ENCODE measurements around the gene CORO2B.
"Not testable (repeated sequence)": the region's sequence is repeated elsewhere in the genome, so short reads cannot be mapped to it uniquely, and the experiment has no call there.

CORO2B gene

DNA sequence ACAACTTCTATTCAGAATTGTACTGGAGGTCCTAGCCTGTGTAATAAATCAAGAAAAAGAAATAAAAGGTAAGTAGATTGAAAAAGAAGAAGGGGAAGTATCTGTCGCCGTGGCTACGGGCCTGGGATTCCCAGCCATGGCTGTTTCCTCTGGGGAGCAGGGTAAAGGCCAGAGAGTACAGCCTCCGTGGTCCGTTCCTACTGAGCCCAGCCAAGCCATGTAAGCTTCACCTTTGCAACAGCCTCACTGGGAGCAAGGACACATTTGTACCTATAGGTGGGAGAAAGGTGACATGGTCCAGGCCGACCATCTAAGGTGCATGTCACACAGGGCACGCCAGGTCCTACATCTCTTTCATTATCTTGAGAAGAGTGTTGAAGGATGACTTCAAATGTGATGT is 170.6 kb downstream of the CORO2B start:
- DNase-seq (ENCODE audit: low read depth): no peak
- TF ChIP-seq, protein P1, sequence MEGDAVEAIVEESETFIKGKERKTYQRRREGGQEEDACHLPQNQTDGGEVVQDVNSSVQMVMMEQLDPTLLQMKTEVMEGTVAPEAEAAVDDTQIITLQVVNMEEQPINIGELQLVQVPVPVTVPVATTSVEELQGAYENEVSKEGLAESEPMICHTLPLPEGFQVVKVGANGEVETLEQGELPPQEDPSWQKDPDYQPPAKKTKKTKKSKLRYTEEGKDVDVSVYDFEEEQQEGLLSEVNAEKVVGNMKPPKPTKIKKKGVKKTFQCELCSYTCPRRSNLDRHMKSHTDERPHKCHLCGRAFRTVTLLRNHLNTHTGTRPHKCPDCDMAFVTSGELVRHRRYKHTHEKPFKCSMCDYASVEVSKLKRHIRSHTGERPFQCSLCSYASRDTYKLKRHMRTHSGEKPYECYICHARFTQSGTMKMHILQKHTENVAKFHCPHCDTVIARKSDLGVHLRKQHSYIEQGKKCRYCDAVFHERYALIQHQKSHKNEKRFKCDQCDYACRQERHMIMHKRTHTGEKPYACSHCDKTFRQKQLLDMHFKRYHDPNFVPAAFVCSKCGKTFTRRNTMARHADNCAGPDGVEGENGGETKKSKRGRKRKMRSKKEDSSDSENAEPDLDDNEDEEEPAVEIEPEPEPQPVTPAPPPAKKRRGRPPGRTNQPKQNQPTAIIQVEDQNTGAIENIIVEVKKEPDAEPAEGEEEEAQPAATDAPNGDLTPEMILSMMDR (IDR thresholded peaks at IDR 0.05; ENCODE audit: low read depth, low read length, missing control alignments): no peak
- no peak overlapping the region for H3K4me3 ChIP-seq (ENCODE audit: low read depth, low read length)
- in situ Hi-C loops (cut with HindIII; ENCODE audit: low sequenced_read_pairs): no loop called here

DNA sequence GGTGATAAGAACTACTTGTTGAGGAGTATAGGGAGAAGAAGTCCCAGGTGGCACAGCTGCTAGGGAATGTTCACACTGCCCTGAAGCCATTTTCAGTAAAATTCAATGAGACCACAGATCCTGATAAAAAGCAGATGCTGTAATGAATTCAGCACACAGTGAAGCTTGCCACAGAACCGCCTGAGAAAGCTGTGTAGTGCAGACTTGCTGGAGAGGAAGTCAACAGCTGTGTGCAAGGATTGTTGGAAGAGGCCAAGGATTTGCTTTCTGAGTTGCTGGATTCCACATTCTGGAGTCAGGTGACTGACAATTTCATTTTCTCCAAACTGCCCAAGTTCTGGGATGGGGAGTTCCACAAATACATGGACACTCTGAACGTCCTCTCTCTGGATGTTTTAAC is 171.0 kb downstream of the CORO2B start:
- in situ Hi-C loops (cut with HindIII; ENCODE audit: low sequenced_read_pairs): no loop called here
- DNase-seq (ENCODE audit: low read depth): no peak
- no peak overlapping the region for H3K4me3 ChIP-seq (ENCODE audit: low read depth, low read length)
- TF ChIP-seq, protein P1 (IDR thresholded peaks at IDR 0.05; ENCODE audit: low read depth, low read length, missing control alignments): no peak

DNA sequence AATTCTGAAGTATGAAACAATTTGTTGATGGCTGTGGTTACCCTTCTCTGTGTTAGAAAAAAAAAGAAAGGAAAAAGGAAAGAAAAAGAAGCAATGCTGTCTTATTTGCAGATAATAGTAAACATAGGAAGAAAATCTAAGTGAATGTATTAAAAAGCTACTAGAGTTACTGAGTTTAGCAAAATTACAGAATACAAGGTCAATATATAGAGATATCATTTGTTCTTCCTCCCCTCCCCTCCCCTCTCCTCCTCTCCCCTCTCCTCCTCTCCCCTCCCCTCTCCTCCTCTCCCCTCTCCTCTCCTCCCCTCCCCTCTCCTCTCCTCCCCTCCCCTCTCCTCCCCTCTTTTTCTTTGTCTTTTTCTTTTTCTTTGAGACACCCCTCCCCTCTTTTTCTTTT is 172.8 kb downstream of the CORO2B start:
- in situ Hi-C loops (cut with HindIII; ENCODE audit: low sequenced_read_pairs): no loop called here
- TF ChIP-seq, protein P1 (IDR thresholded peaks at IDR 0.05; ENCODE audit: low read depth, low read length, missing control alignments): no peak
- H3K4me3 ChIP-seq (ENCODE audit: low read depth, low read length): no peak overlapping the region
- no peak for DNase-seq (ENCODE audit: low read depth)

DNA sequence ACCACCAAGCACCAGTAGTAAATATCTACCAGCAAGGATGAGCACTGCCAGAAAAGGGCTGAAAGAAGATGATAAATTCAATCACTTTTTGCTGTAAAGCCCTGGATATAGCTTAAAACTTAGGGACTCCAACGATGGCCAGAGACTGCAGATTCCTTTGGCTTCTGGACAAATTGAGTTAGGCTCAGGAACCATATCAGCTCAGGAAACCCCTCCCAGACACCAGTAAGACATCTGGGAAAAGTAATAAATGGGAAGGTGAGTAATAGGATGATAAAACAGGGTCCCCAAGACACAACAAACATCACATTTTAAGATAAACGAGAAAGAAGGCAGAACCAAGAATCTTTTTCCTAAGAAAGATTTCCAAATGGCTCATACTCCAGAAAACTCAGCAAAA is 176.9 kb downstream of the CORO2B start:
- in situ Hi-C loops (cut with HindIII; ENCODE audit: low sequenced_read_pairs): no loop called here
- TF ChIP-seq, protein P1 (IDR thresholded peaks at IDR 0.05; ENCODE audit: low read depth, low read length, missing control alignments): no peak
- no peak for DNase-seq (ENCODE audit: low read depth)

DNA sequence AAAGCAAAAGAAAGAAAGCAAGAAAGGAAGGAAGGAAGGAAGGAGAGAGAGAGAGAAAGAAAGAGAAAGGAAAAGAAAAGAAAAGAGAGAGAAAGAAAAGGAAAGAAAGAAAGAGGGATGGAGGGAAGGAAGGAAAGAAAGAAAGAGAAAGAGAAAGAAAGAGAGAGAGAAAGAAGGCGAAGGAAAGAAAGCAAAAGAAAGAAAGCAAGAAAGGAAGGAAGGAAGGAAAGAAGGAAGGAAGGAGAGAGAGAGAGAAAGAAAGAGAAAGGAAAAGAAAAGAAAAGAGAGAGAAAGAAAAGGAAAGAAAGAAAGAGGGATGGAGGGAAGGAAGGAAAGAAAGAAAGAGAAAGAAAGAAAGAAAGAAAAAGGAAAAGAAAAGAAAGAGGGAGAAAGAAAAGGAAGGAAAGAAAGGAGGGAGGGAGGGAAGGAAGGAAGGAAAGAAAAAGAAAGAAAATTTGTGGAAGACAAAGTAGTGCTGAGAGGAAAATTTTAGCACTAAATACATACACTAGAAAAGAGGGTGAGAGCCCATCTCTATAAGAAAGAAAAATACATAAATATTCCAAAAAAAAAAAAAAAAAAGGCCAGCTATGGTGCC is 181.3 kb downstream of the CORO2B start:
- H3K4me3 ChIP-seq (ENCODE audit: low read depth, low read length); DNase-seq (ENCODE audit: low read depth); in situ Hi-C loops (cut with HindIII; ENCODE audit: low sequenced_read_pairs): not testable (repeated sequence)

More for the DNA sequence above, 176.9 kb downstream of the CORO2B start:
- no peak overlapping the region for H3K4me3 ChIP-seq (ENCODE audit: low read depth, low read length)

DNA sequence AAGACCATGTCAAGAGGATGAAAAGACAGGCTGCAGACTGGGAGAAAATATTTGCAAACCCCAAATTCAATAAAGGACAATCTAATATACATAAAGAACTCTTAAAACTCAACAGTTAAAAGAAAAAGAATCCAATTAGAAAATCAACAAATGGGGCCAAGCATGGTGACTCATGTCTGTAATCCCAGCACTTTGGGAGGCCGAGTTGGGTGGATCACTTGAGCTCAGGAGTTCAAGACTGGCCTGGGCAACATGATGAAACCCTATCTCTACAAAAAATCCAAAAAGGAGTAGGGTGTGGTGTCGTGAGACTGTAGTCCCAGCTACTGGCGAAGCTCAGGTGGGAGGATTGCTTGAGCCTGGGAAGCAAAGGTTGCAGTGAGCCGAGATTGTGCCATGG is 184.3 kb downstream of the CORO2B start:
- TF ChIP-seq, protein P1 (IDR thresholded peaks at IDR 0.05; ENCODE audit: low read depth, low read length, missing control alignments): no peak
- no peak overlapping the region for H3K4me3 ChIP-seq (ENCODE audit: low read depth, low read length)
- no peak for DNase-seq (ENCODE audit: low read depth)
- in situ Hi-C loops (cut with HindIII; ENCODE audit: low sequenced_read_pairs): no loop called here

DNA sequence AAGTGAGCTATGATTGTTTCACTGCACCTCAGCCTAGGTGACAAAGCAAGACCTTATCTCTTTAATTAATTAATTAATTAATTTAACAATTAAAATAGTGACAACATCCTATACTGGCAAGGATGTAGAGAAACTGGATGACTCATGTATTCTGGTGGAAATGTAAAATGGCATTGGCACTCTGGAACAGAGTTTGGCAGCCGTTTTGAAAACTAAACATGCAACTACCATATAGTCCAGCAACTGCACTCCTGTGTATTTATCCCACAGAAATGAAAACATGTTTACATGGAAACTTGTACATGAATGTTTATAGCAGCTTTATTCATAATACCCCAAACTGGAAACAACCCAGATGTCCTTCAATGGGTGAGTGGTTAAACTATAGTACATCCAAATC is 185.3 kb downstream of the CORO2B start:
- in situ Hi-C loops (cut with HindIII; ENCODE audit: low sequenced_read_pairs): no loop called here
- no peak for DNase-seq (ENCODE audit: low read depth)
- TF ChIP-seq, protein P1 (IDR thresholded peaks at IDR 0.05; ENCODE audit: low read depth, low read length, missing control alignments): no peak

More for the DNA sequence above, 185.3 kb downstream of the CORO2B start:
- no peak overlapping the region for H3K4me3 ChIP-seq (ENCODE audit: low read depth, low read length)

All from astrocyte of the cerebellum (primary cell).